Keratinocyte (primary cell): ENCODE data around the gene CLPSL1.

Source experiments
- EZH2 ChIP-seq: IDR thresholded peaks from one replicate; pipeline ENCODE4 v1.6.1; 2012; ENCODE audit warnings: inconsistent platforms, mild to moderate bottlenecking, low read length, moderate library complexity
- TF ChIP-seq, protein P1 (sequence below), 3 experiments: IDR thresholded peaks in 1 of 3; conservative IDR thresholded peaks in 1 of 3; optimal IDR thresholded peaks in 1 of 3; 2 replicates in 2 of 3; 3 replicates in 1 of 3; pipeline versions ENCODE3 to v1.5.1; 2011; ENCODE audit warnings: low read length in 3 of 3, mild to moderate bottlenecking in 3 of 3, moderate library complexity in 2 of 3, control low read depth in 1 of 3, inconsistent platforms in 1 of 3; ENCODE audit not compliant: insufficient read depth in 2 of 3; ENCODE audit errors: extremely low read depth in 1 of 3

DNA sequence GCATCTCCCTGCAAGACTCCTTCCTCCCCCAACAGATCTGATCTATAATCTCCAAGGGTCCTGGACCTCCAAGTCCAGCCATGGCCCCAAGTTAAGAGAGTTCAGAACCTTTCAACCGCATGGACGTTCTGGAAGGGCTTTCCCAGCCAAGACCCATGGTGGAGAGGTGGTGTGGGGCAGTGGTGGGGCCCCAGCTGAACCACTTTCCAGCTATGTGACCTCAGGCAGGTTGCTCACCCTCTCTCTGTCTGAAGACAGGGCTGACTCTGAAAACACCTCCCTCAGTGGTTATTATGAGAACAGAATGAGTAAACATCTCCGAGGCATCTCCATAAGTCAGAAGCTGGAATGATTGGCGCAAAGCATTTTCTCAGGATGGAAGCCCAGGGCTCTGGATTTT lies 15.4 kb downstream of the CLPSL1 start:
- TF ChIP-seq, protein P1, sequence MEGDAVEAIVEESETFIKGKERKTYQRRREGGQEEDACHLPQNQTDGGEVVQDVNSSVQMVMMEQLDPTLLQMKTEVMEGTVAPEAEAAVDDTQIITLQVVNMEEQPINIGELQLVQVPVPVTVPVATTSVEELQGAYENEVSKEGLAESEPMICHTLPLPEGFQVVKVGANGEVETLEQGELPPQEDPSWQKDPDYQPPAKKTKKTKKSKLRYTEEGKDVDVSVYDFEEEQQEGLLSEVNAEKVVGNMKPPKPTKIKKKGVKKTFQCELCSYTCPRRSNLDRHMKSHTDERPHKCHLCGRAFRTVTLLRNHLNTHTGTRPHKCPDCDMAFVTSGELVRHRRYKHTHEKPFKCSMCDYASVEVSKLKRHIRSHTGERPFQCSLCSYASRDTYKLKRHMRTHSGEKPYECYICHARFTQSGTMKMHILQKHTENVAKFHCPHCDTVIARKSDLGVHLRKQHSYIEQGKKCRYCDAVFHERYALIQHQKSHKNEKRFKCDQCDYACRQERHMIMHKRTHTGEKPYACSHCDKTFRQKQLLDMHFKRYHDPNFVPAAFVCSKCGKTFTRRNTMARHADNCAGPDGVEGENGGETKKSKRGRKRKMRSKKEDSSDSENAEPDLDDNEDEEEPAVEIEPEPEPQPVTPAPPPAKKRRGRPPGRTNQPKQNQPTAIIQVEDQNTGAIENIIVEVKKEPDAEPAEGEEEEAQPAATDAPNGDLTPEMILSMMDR (optimal IDR thresholded peaks at IDR 0.05 in 1 of 3, IDR thresholded peaks at IDR 0.05 in 1 of 3, conservative IDR thresholded peaks at IDR 0.05 in 1 of 3; ENCODE audit: extremely low read depth in 1 of 3, insufficient read depth in 2 of 3, low read length in 3 of 3), result no peak
- no peak for TF ChIP-seq EZH2
